Measurements from ENCODE around the gene MRPL46.
"Not testable (repeated sequence)": the region's sequence is repeated elsewhere in the genome, so short reads cannot be mapped to it uniquely, and the experiment has no call there.

Gene MRPL46

GRCh38 chr15:88477904-88478303, 10.7 kb upstream of the MRPL46 start:
- no peak for DNase-seq (ENCODE audit: low read depth)

- DNase-seq (ENCODE audit: low read depth) = no peak
Observed at GRCh38 chr15:88477126-88477525, 9.9 kb upstream of the MRPL46 start.

- peak; percentile 41 for DNase-seq (ENCODE audit: low read depth)
Observed at GRCh38 chr15:88476635-88477060, 9.5 kb upstream of the MRPL46 start.

DNA sequence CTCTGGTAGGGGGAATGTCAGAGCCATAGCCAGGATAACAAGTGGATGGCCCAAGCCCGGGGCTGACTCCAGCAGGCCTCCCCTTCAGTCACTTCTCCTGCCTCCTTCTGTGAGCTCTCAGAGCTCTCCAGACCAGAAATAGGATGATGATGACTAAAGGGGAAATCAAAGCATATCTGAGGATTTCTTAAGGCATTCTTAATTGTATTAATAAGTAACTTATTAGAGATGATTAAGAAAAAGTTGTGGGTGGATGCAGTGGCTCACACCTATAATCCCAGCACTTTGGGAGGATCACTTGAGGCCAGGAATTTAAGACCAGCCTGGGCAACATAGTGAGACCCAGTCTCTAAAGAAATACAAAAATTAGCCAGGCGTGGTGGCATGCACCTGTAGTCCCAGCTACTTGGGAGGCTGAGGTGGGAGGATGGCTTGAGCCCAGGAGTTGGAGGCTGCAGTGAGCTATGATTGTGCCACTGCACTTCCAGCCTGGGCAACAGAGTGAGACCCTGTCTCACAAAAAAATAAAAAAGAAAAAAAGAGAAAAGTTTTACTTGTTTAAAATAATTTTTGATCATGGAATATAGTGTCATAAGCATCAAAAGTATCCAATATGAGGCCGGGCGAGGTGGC, 6.6 kb upstream of the MRPL46 start:
- DNase-seq (ENCODE audit: low read depth) = not testable (repeated sequence)

DNA sequence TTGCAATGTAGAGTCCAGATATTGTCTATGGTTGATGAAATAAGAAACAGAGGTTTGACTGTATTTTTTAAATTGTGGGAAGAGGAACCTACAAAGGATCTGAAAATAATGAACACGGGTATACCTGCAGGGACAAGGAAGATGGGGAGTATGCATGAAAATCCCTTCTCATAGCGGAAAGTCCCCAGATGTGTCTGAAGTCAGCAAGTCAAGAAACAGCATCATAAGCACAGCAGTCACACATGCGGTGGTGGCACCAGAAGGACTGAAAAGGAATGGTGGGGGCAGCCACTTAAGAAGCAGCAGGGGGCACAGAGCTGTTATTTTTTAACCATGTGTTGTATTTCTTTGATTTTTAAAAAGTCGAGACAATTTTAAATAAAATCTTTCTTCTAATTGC, 5.0 kb upstream of the MRPL46 start:
- DNase-seq (ENCODE audit: low read depth) = no peak

GRCh38 chr15:88470625-88471372, 3.6 kb upstream of the MRPL46 start:
- DNase-seq (ENCODE audit: low read depth) = no peak

GRCh38 chr15:88469321-88469720, 2.1 kb upstream of the MRPL46 start:
- no peak for DNase-seq (ENCODE audit: low read depth)

DNA sequence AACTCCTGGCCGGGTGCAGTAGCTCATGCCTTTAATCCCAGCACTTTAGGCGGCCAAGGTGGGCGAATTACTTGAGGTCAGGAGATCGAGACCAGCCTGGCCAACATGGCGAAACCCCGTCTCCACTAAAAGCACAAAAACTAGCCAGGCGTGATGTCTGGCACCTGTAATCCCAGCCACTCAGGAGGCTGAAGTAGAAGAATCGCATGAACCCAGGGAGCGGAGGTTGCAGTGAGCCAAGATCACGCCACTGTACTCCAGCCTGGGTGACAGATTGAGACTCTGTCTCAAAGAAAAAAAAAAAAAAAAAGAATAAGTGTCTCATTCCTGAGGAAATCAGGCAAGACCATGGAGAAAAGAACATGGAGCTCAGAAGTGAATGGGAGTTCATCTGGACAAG, 1.5 kb upstream of the MRPL46 start:
- DNase-seq (ENCODE audit: low read depth) = not testable (repeated sequence)

DNA sequence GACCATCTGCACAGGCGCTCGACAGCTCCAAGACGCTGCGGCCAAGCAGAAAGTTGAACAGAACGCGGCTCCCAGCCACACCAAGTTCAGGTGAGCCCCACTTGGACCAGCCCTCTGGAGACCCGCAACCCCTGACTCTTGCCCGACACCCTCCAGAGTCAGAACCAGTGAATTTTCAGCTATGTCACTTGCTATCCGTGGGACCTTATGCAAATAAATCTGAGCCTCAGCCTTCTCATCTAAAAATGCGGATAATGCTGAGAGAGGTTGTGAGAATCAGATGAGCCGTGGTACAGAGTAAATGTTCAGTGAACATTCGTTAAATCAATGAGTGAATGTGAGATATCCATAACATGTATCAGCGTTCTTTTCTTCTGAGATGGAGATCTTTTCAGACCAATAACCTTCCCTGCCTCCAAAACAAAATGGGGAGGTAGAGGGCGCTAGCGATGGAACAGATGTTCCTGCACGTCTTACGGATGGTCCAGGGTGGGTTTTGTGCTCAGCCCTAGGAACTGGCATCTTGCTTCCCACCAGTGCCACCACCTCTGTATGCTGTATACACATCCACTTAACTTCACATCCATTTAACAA, 844 bp upstream of the MRPL46 start:
- DNase-seq (ENCODE audit: low read depth) = no peak

DNA sequence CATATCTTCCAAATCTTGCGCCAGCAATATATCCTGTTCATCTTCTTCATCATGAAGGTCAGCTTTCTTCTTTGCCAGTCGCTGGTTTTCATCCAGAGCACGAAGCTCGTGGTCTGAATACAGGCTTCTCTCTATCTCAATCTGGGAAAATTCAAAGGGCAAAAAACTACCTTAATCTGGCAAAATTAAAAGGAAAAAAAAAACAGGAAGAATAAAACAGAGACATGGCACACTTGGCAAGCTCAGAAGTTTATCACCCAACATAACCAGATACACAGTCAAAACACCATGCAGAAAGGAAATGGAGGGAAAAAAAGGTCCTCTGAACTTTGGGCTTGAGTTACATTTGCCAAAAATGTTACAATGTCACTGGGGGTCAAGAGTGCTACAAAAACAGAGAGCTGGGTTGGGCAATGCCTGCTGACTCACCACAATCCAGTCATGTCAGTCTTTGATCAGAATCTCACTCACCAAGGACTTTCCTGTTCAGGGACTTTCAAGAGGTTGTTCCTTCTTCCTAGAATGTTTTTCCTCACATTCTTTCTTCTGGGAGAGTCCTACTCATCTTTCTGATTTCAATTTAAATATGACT, 1.5 kb downstream of the MRPL46 start:
- DNase-seq (ENCODE audit: low read depth) = peak; percentile 53

- no peak for DNase-seq (ENCODE audit: low read depth)
Observed at GRCh38 chr15:88463870-88464532, 3.2 kb downstream of the MRPL46 start.

- DNase-seq (ENCODE audit: low read depth) = no peak
Observed at GRCh38 chr15:88456733-88457132, 10.5 kb downstream of the MRPL46 start.

GRCh38 chr15:88454867-88455810, 12.0 kb downstream of the MRPL46 start:
- DNase-seq (ENCODE audit: low read depth) = peak; percentile 68

GRCh38 chr15:88454236-88454635, 13.0 kb downstream of the MRPL46 start:
- no peak for DNase-seq (ENCODE audit: low read depth)

DNA sequence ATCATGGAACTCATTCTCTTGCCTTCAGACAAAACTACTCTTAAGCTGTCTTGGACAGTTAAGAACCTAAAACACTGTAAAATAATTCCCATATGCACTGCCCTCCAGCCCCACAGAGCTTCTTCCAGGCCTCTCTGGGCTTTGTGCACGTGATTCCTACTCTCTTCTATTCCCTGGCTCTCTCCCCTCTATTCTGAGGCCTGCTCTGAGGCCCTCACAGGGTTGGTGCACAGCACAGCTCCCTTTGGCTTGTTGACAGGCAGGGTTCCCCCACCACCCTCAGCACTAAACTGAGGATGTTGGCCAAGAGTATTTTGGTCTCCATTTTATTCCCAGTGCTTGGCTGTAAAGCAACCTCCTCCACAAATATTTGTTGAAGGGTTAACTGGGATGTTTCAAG, 13.5 kb downstream of the MRPL46 start:
- no peak for DNase-seq (ENCODE audit: low read depth)

DNA sequence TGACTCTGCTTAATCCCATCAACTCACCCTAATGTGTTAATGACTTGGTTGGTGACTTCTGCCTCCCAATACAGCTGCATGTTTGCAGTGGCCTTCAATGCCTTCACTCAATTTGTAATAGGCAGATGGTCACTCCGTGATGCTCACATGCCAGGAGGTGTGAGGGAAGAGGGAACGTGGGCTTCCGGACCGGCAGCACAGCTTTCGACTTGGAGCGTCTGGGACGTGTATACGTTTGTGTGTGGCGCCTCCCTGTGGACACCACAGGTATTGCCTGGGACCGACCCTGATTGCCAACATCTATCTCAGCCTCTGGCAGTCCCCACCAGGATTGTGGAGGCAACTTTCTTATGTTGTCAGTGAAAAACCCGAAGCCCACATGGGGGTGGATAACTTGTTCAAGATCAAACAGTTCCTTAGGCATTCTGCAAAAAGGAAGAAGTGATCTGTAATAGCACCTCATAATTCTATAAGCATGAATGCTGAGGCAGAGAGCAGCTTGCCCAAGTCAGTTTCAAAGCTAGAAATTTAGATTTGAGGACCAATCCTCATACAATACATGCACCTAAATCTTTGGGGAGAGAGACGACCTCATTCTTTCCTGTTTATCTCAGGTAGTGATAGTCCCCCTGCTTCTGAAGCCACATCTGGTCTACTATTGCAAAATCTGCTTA, 16.9 kb downstream of the MRPL46 start:
- DNase-seq (ENCODE audit: low read depth) = peak; percentile 41

DNA sequence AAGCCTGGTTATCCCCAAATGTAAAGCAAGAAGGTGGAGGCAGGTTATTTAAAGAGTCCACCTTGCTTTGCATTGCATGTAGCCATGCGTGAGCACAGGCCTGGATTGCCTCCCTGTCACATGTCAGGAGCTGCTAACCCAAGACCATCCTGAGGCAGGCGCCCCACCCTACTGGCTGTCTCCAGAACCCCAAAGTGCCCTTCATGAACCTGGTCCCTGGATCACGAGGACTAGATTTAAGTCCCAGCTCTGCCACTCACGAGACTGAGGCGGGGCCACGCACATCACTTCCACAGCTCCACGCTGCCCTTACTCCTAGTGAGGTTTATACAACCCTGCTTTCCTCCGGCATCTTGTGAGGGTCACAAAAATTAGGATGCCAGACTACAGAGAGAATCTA, 17.6 kb downstream of the MRPL46 start:
- DNase-seq (ENCODE audit: low read depth) = no peak

- no peak for DNase-seq (ENCODE audit: low read depth)
Observed at GRCh38 chr15:88448991-88449461, 18.2 kb downstream of the MRPL46 start.

GRCh38 chr15:88447741-88448140, 19.4 kb downstream of the MRPL46 start:
- no peak for DNase-seq (ENCODE audit: low read depth)

DNA sequence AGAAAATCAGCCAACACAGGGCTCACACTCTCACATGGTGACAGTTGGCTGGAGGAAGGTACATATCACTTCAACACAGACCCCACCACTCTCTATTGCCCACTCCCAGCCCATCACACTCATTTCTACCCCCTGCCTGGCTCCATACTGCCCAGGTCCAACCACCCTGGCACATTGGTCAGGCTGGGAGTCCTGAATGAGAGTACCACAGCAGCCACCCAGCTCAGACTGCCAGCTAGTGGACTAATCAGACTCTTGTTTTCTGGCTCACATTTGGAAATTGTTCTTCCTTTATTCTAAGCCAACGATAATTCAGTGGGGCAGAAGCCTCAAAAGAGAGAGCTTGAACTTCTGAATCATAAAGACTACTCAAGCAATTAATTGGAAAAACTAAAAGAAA, 20.0 kb downstream of the MRPL46 start:
- no peak for DNase-seq (ENCODE audit: low read depth)

All from fibroblast of gingiva (primary cell).